Measurements from ENCODE around the gene CLASP1.
"Not testable (repeated sequence)": the region's sequence is repeated elsewhere in the genome, so short reads cannot be mapped to it uniquely, and the experiment has no call there.

The CLASP1 gene

GRCh38 chr2:121375621-121376159, 273.6 kb downstream of the CLASP1 start:
- no peak overlapping the region for H2AFZ ChIP-seq (ENCODE audit: low read depth, low read length)
- no peaks in the 10 kb centered on the region for H3K9me3 ChIP-seq (ENCODE audit: low read length)
- peaks cover 70% of the 10 kb centered on the region for H3K36me3 ChIP-seq (ENCODE audit: insufficient read depth, low read length)
- H3K27me3 ChIP-seq (ENCODE audit: insufficient read depth, low read length), result no peaks in the 10 kb centered on the region
- no peak overlapping the region for H3K4me3 ChIP-seq (ENCODE audit: low read length)
- peaks cover 8% of the 10 kb centered on the region for H3K4me1 ChIP-seq (ENCODE audit: insufficient read depth, low read length)

GRCh38 chr2:121374412-121375075, 274.7 kb downstream of the CLASP1 start:
- not testable (repeated sequence) for H3K27me3 ChIP-seq (ENCODE audit: insufficient read depth, low read length)

GRCh38 chr2:121372721-121373353, 276.4 kb downstream of the CLASP1 start:
- peaks cover 72% of the 10 kb centered on the region for H3K36me3 ChIP-seq (ENCODE audit: insufficient read depth, low read length)
- no peak overlapping the region for H3K4me3 ChIP-seq (ENCODE audit: low read length)
- H2AFZ ChIP-seq (ENCODE audit: low read depth, low read length), result no peak overlapping the region

More at GRCh38 chr2:121374412-121375075, 274.7 kb downstream of the CLASP1 start:
- H2AFZ ChIP-seq (ENCODE audit: low read depth, low read length); H3K4me3 ChIP-seq (ENCODE audit: low read length); H3K9me3 ChIP-seq (ENCODE audit: low read length); H3K4me1 ChIP-seq (ENCODE audit: insufficient read depth, low read length): not testable (repeated sequence)
- peaks cover 68% of the 10 kb centered on the region for H3K36me3 ChIP-seq (ENCODE audit: insufficient read depth, low read length)

GRCh38 chr2:121372082-121372481, 277.2 kb downstream of the CLASP1 start:
- no peak overlapping the region for H2AFZ ChIP-seq (ENCODE audit: low read depth, low read length)
- no peaks in the 10 kb centered on the region for H3K9me3 ChIP-seq (ENCODE audit: low read length)
- peaks cover 73% of the 10 kb centered on the region for H3K36me3 ChIP-seq (ENCODE audit: insufficient read depth, low read length)
- H3K4me3 ChIP-seq (ENCODE audit: low read length), result no peak overlapping the region
- H3K27me3 ChIP-seq (ENCODE audit: insufficient read depth, low read length), result no peaks in the 10 kb centered on the region
- no peaks in the 10 kb centered on the region for H3K4me1 ChIP-seq (ENCODE audit: insufficient read depth, low read length)

More at GRCh38 chr2:121372721-121373353, 276.4 kb downstream of the CLASP1 start:
- Histone ChIP-seq H3K4me1 (ENCODE audit: insufficient read depth, low read length) (peaks cover 2% of the 10 kb centered on the region), H3K27me3 (ENCODE audit: insufficient read depth, low read length) (no peaks in the 10 kb centered on the region), H3K9me3 (ENCODE audit: low read length) (no peaks in the 10 kb centered on the region)

GRCh38 chr2:121368836-121369235, 280.4 kb downstream of the CLASP1 start:
- H3K4me1 ChIP-seq (ENCODE audit: insufficient read depth, low read length), result no peaks in the 10 kb centered on the region
- H3K27me3 ChIP-seq (ENCODE audit: insufficient read depth, low read length), result no peaks in the 10 kb centered on the region
- H3K36me3 ChIP-seq (ENCODE audit: insufficient read depth, low read length), result peaks cover 70% of the 10 kb centered on the region

GRCh38 chr2:121368155-121368554, 281.1 kb downstream of the CLASP1 start:
- no peaks in the 10 kb centered on the region for H3K27me3 ChIP-seq (ENCODE audit: insufficient read depth, low read length)
- H3K36me3 ChIP-seq (ENCODE audit: insufficient read depth, low read length), result peaks cover 73% of the 10 kb centered on the region
- H3K4me1 ChIP-seq (ENCODE audit: insufficient read depth, low read length), result no peaks in the 10 kb centered on the region
- H2AFZ ChIP-seq (ENCODE audit: low read depth, low read length), result no peak overlapping the region
- H3K4me3 ChIP-seq (ENCODE audit: low read length), result no peak overlapping the region
- H3K9me3 ChIP-seq (ENCODE audit: low read length), result no peaks in the 10 kb centered on the region

More at GRCh38 chr2:121368836-121369235, 280.4 kb downstream of the CLASP1 start:
- no peak overlapping the region for H3K4me3 ChIP-seq (ENCODE audit: low read length)
- H2AFZ ChIP-seq (ENCODE audit: low read depth, low read length), result no peak overlapping the region
- no peaks in the 10 kb centered on the region for H3K9me3 ChIP-seq (ENCODE audit: low read length)

- Histone ChIP-seq H3K27me3 (ENCODE audit: insufficient read depth, low read length) (no peaks in the 10 kb centered on the region), H3K36me3 (ENCODE audit: insufficient read depth, low read length) (peaks cover 73% of the 10 kb centered on the region), H3K4me3 (ENCODE audit: low read length) (no peak overlapping the region), H3K4me1 (ENCODE audit: insufficient read depth, low read length) (no peaks in the 10 kb centered on the region), H2AFZ (ENCODE audit: low read depth, low read length) (no peak overlapping the region), H3K9me3 (ENCODE audit: low read length) (no peaks in the 10 kb centered on the region)
These were observed 281.9 kb downstream of the CLASP1 start for GRCh38 chr2:121367246-121367900.

- H3K4me1 ChIP-seq (ENCODE audit: insufficient read depth, low read length), result no peaks in the 10 kb centered on the region
- H2AFZ ChIP-seq (ENCODE audit: low read depth, low read length), result no peak overlapping the region
- peaks cover 76% of the 10 kb centered on the region for H3K36me3 ChIP-seq (ENCODE audit: insufficient read depth, low read length)
- no peaks in the 10 kb centered on the region for H3K27me3 ChIP-seq (ENCODE audit: insufficient read depth, low read length)
- H3K9me3 ChIP-seq (ENCODE audit: low read length), result no peaks in the 10 kb centered on the region
- no peak overlapping the region for H3K4me3 ChIP-seq (ENCODE audit: low read length)
These were observed 283.2 kb downstream of the CLASP1 start for GRCh38 chr2:121366040-121366439.

- Histone ChIP-seq H3K4me3 (ENCODE audit: low read length) (no peak overlapping the region), H3K36me3 (ENCODE audit: insufficient read depth, low read length) (peaks cover 79% of the 10 kb centered on the region), H3K27me3 (ENCODE audit: insufficient read depth, low read length) (no peaks in the 10 kb centered on the region), H3K4me1 (ENCODE audit: insufficient read depth, low read length) (no peaks in the 10 kb centered on the region), H2AFZ (ENCODE audit: low read depth, low read length) (no peak overlapping the region), H3K9me3 (ENCODE audit: low read length) (no peaks in the 10 kb centered on the region)
These were observed 284.2 kb downstream of the CLASP1 start for GRCh38 chr2:121365061-121365460.

GRCh38 chr2:121363632-121364420, 285.4 kb downstream of the CLASP1 start:
- peaks cover 78% of the 10 kb centered on the region for H3K36me3 ChIP-seq (ENCODE audit: insufficient read depth, low read length)
- H3K4me1 ChIP-seq (ENCODE audit: insufficient read depth, low read length), result no peaks in the 10 kb centered on the region
- no peaks in the 10 kb centered on the region for H3K9me3 ChIP-seq (ENCODE audit: low read length)
- H3K27me3 ChIP-seq (ENCODE audit: insufficient read depth, low read length), result no peaks in the 10 kb centered on the region
- no peak overlapping the region for H3K4me3 ChIP-seq (ENCODE audit: low read length)
- no peak overlapping the region for H2AFZ ChIP-seq (ENCODE audit: low read depth, low read length)

GRCh38 chr2:121362774-121363173, 286.5 kb downstream of the CLASP1 start:
- H3K4me3 ChIP-seq (ENCODE audit: low read length), result no peak overlapping the region
- H3K4me1 ChIP-seq (ENCODE audit: insufficient read depth, low read length), result no peaks in the 10 kb centered on the region
- no peaks in the 10 kb centered on the region for H3K27me3 ChIP-seq (ENCODE audit: insufficient read depth, low read length)
- H2AFZ ChIP-seq (ENCODE audit: low read depth, low read length), result no peak overlapping the region
- H3K36me3 ChIP-seq (ENCODE audit: insufficient read depth, low read length), result peaks cover 78% of the 10 kb centered on the region
- no peaks in the 10 kb centered on the region for H3K9me3 ChIP-seq (ENCODE audit: low read length)

GRCh38 chr2:121362226-121362625, 287.0 kb downstream of the CLASP1 start:
- no peaks in the 10 kb centered on the region for H3K27me3 ChIP-seq (ENCODE audit: insufficient read depth, low read length)
- no peaks in the 10 kb centered on the region for H3K4me1 ChIP-seq (ENCODE audit: insufficient read depth, low read length)
- H3K36me3 ChIP-seq (ENCODE audit: insufficient read depth, low read length), result peaks cover 73% of the 10 kb centered on the region
- no peak overlapping the region for H2AFZ ChIP-seq (ENCODE audit: low read depth, low read length)
- no peak overlapping the region for H3K4me3 ChIP-seq (ENCODE audit: low read length)
- no peaks in the 10 kb centered on the region for H3K9me3 ChIP-seq (ENCODE audit: low read length)
